GM12875 (cell line): ENCODE results near the gene PICALM.
"Not testable (repeated sequence)": the region's sequence is repeated elsewhere in the genome, so short reads cannot be mapped to it uniquely, and the experiment has no call there.

Experiments used
- H3K4me3 ChIP-seq: one replicate; pipeline ENCODE4 v1.5.1; 2011; ENCODE audit warnings: low read depth, low read length, control low read depth
- CTCF ChIP-seq: IDR thresholded peaks from 2 replicates; pipeline ENCODE4 v1.5.1; 2011; ENCODE audit warnings: low read depth, mild to moderate bottlenecking, control low read depth, inconsistent platforms, low read length, moderate library complexity, borderline replicate concordance; ENCODE audit not compliant: insufficient read depth

Gene PICALM

DNA sequence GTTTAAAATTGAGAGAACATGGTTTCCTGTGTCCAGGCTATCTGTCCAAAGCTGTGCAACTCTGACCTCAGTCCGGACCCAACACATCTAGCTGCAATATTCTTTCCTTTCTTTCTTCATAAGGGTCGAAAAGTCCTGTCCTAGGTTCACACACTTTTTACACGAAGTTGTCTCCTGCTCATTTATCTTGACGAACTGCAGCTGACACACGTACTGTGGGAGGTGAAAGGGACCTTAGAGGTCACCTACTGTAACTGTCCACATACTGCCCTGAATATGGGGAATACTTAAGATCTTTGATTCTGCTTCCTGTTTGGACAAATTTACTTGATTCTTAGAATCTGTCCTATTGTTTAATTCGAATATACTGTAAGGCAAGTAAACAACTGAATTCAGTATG, 107.8 kb downstream of the PICALM start:
- TF ChIP-seq CTCF = no peak
- H3K4me3 ChIP-seq = no peak overlapping the region

GRCh38 chr11:85960678-85961077, 108.2 kb downstream of the PICALM start:
- no peak for TF ChIP-seq CTCF
- no peak overlapping the region for H3K4me3 ChIP-seq

DNA sequence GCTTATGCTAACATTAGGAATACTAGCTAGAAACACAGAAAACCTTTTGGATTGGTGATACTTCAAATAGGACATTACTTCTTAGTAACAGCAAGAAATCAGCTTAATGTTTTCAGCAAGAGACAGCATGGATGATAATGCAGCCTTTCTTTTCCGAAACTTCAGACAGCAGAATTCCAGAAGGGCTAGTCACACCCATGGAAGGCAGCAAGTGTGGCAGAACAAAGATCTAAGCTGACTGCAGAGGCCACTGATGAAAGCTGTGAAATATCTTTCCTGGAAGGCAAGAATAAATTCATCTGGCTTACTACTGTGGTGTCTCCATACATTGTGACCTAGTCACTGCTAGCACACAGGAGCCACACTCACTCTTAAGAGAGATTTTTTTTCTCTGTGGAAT, 113.4 kb downstream of the PICALM start:
- no peak for TF ChIP-seq CTCF
- H3K4me3 ChIP-seq = no peak overlapping the region

GRCh38 chr11:85953491-85954143, 115.3 kb downstream of the PICALM start:
- no peak overlapping the region for H3K4me3 ChIP-seq
- TF ChIP-seq CTCF = no peak

DNA sequence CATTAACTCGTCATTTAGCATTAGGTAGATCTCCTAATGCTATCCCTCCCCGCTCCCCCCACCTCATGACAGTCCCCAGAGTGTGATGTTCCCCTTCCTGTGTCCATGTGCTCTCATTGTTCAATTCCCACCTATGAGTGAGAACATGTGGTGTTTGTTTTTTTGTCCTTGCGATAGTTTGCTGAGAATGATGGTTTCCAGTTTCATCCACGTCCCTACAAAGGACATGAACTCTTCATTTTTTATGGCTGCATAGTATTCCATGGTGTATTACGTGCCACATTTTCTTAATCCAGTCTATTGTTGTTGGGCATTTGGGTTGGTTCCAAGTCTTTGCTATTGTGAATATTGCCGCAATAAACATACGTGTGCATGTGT, 116.8 kb downstream of the PICALM start:
- not testable (repeated sequence) for H3K4me3 ChIP-seq

- H3K4me3 ChIP-seq = no peak overlapping the region
- TF ChIP-seq CTCF = no peak
Measured at GRCh38 chr11:85951428-85952107, 117.3 kb downstream of the PICALM start.

DNA sequence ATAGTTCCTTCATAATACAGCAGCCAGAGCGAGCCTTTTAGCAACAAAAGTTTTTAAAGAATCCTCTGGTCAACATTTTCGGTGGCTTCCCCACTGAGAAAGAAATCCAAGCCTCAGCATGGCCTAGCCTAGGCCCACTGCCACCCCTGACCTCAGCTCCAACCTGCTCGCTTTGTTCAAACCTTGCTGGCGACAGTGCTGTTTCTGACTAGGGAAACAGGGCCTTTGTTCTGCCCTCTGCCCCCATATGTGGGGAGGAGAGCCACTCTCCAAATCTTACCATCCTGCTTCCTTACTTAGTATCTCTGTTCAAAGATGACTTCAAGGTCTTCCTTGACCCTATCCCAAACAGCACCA, 117.9 kb downstream of the PICALM start:
- TF ChIP-seq CTCF = no peak

More for the DNA sequence above, 117.9 kb downstream of the PICALM start:
- no peak overlapping the region for H3K4me3 ChIP-seq
